ENCODE data around the gene SHISAL2B.

SHISAL2B gene

DNA sequence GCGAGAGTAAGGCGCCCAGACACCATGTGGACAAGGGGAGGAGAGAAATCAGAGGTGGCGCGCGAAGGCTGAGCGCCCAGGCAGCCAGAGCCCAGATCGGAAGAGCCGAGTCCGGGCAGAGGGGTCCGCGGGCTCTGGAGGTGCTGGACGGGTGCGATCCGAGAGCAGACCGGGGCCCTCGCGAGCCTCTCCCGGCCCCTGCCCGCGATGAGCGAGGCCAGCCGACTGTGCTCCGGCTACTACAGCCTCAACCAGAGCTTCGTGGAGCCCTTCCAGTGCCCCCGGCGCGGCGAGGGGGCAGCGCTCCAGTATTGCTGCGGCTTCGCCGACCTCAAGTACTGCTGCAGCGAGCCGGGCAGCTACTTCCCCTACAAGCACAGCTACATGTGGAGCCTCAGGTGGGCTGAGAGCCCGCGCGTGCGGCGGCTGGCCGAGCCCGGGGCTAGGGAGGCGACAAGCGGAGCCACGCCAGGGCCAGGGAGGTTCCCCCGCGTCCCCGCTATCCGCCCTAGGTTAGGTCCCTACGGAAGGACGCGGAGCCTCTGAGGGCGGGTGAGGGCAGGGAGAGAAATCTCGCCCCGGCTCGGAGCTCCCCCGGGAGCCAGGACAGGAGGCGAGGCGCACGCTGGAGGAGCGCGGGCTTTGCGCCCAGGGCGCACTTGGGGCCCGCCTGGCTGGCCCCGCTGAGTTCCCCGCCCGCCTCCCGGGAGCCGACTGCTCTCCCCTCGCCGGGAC, at the start of gene SHISAL2B:
TSS of gene SHISAL2B (plus strand) at position 87 of the 735 bp plus-strand sequence. CDS start at position 208, 121 bp downstream.
- TF ChIP-seq, protein P1, sequence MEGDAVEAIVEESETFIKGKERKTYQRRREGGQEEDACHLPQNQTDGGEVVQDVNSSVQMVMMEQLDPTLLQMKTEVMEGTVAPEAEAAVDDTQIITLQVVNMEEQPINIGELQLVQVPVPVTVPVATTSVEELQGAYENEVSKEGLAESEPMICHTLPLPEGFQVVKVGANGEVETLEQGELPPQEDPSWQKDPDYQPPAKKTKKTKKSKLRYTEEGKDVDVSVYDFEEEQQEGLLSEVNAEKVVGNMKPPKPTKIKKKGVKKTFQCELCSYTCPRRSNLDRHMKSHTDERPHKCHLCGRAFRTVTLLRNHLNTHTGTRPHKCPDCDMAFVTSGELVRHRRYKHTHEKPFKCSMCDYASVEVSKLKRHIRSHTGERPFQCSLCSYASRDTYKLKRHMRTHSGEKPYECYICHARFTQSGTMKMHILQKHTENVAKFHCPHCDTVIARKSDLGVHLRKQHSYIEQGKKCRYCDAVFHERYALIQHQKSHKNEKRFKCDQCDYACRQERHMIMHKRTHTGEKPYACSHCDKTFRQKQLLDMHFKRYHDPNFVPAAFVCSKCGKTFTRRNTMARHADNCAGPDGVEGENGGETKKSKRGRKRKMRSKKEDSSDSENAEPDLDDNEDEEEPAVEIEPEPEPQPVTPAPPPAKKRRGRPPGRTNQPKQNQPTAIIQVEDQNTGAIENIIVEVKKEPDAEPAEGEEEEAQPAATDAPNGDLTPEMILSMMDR (IDR thresholded peaks at IDR 0.05; ENCODE audit: low read depth, low read length) = no peak
- in situ Hi-C loops (cut with HindIII; ENCODE audit: low sequenced_read_pairs) = no loop called here
- DNase-seq (ENCODE audit: low read depth, low spot score) = peak; percentile 23
- H3K4me3 ChIP-seq (ENCODE audit: low read depth, low read length) = peak within 1 kb of the TSS; percentile 14

DNA sequence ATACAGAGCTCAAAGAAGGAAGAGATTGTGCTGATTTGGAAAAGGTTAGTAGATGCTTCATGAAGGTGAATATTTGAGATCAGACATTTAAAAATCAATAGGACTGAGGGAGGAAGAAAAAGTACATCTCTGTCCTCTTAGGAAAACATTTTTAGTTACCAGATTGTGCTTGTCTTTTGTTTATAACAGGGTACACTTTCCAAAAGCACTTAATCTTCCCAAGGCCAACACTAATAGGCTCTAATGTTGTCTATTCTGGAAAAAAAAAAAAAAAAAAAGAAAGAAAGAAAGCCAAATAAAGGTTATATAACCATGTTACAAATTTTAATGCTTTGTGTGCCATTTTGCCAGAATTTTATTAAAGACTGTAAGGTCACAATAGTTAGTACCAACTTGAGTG, 45.5 kb upstream of the SHISAL2B start:
- TF ChIP-seq, protein P1 (IDR thresholded peaks at IDR 0.05; ENCODE audit: low read depth, low read length) = no peak
- in situ Hi-C loops (cut with HindIII; ENCODE audit: low sequenced_read_pairs) = no loop called here
- no peak overlapping the region for H3K4me3 ChIP-seq (ENCODE audit: low read depth, low read length)
- DNase-seq (ENCODE audit: low read depth, low spot score) = no peak

DNA sequence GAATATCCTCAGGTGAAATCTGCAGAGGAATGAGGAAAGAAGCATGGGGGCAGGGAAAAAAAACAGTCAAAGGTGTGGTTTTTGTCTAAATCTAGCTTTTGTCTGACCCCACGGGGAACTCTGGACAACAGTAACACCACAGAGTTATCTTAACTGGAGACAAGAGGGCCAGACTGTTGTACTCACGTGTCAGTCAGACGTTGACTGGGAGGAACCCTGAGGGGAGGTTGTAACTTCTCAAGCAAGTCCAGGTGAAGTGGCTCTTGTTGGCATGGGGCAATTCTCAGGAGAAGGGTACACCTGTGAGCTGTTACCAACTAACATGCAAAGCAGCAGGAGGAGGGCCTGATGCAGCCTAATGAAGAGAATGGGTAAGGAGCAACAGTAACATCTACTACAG, 44.1 kb upstream of the SHISAL2B start:
- in situ Hi-C loops (cut with HindIII; ENCODE audit: low sequenced_read_pairs) = no loop called here
- TF ChIP-seq, protein P1 (IDR thresholded peaks at IDR 0.05; ENCODE audit: low read depth, low read length) = no peak
- no peak for DNase-seq (ENCODE audit: low read depth, low spot score)
- no peak overlapping the region for H3K4me3 ChIP-seq (ENCODE audit: low read depth, low read length)

DNA sequence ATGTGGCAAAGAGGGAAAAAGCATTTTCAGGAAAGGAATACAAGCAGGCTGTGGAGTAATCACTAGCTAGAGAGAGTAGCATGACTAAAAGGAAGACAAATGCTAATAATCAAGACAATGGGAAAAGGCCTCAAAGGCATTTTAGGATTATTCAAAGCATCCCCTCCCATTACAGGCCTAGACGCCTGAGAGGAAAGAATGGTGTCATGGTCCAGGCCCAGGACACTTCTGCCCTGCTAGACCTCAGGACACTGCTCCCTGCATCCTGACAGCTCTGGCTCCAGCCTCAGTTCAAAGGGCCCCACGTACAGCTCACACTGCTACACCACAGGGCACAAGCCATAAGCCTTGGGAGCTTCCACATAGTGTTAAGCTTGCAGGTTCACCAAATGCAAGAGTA, 40.8 kb upstream of the SHISAL2B start:
- no peak overlapping the region for H3K4me3 ChIP-seq (ENCODE audit: low read depth, low read length)
- in situ Hi-C loops (cut with HindIII; ENCODE audit: low sequenced_read_pairs) = no loop called here
- TF ChIP-seq, protein P1 (IDR thresholded peaks at IDR 0.05; ENCODE audit: low read depth, low read length) = no peak
- no peak for DNase-seq (ENCODE audit: low read depth, low spot score)

DNA sequence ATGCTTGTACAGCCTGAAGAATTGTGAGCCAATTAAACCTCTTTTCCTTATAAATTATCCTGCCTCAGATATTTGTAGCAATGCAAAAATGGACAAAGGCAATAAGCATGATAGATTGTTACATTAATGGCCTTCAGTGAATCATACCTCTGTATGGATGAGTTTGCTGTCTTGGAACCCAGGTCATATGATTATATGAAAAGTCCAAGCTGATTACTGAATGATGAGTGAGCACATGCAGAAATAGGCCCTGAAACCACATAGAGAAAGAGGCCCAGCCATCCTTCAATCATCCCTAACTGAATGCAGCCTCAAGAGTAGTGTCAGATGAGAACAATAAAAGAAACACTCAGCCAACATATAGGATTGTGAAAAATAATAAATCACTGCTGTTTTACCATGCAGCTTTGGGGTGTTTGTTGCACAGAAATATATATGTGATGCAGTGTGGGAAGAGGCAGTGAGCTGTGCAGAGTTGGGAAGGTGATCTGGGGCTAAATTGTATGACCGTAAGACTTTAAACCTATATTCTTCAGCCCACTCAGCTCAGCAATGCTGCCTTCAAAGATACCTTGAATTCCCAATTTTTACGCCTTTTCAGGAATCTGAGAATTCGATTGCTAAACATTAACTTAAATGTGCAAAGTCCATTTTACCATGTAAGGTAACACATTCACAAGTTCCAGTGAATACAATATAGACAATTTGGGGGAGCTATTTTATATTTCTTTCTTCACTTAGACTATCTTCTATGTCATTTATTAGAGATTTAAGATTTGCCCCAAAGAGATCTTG, 36.3 kb upstream of the SHISAL2B start:
- TF ChIP-seq, protein P1 (IDR thresholded peaks at IDR 0.05; ENCODE audit: low read depth, low read length) = no peak
- in situ Hi-C loops (cut with HindIII; ENCODE audit: low sequenced_read_pairs) = no loop called here
- no peak overlapping the region for H3K4me3 ChIP-seq (ENCODE audit: low read depth, low read length)
- DNase-seq (ENCODE audit: low read depth, low spot score) = no peak

DNA sequence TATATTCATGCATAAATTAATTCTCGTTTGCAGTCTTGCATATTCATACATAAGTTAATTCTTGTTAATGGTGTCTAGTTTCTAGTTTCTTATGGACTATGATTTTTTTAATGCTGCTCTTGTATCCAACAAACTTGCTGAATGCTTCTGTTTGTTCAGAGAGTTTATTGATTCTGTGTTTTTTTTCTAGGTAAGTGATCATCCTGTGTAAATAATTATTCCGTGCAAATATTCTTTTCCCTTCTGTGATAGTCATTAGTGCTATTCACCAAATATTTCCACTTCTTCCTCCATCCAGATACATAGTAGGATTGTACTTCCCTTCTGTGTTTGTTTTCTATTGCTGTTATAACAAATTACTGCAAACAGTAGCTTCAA, 35.8 kb upstream of the SHISAL2B start:
- DNase-seq (ENCODE audit: low read depth, low spot score) = no peak
- in situ Hi-C loops (cut with HindIII; ENCODE audit: low sequenced_read_pairs) = no loop called here
- TF ChIP-seq, protein P1 (IDR thresholded peaks at IDR 0.05; ENCODE audit: low read depth, low read length) = no peak
- H3K4me3 ChIP-seq (ENCODE audit: low read depth, low read length) = no peak overlapping the region
